ENCODE results near the gene CEP170B. TPM values are rescaled to one million over a fixed set of nuclear protein-coding genes. Genes with fewer than 3 reads are reported as not detected.

Gene CEP170B
- total RNA-seq, 1 donor from 2014 or later: 10.5 TPM

Other genes with a start within 250 kb of the CEP170B start
- gene INF2, start 175.7 kb upstream of the CEP170B start, total RNA-seq: 31.1 TPM
- gene ADSS1, start 141.0 kb upstream of the CEP170B start, total RNA-seq: 191 TPM
- 54.4 TPM for gene SIVA1, start 112.1 kb upstream of the CEP170B start, total RNA-seq
- 134 TPM for gene AKT1, start 69.5 kb upstream of the CEP170B start, total RNA-seq
- 5.6 TPM for gene ZBTB42, start 64.2 kb upstream of the CEP170B start, total RNA-seq
- not detected for gene PLD4, start 59.6 kb downstream of the CEP170B start, total RNA-seq
- 2.5 TPM for gene AHNAK2, start 113.1 kb downstream of the CEP170B start, total RNA-seq
- gene CLBA1, start 120.5 kb downstream of the CEP170B start, total RNA-seq: 1.9 TPM
- 3.1 TPM for gene CDCA4, start 155.8 kb downstream of the CEP170B start, total RNA-seq
- 0.89 TPM for gene GPR132, start 200.2 kb downstream of the CEP170B start, total RNA-seq

Data from Right ventricle myocardium inferior (tissue), 1 donor.